Prostate gland (tissue), 2 donors: ENCODE measurements around the gene SCARF1. TPM values are rescaled to one million over a fixed set of nuclear protein-coding genes. Genes with fewer than 3 reads are reported as not detected.

Source experiments
- DNase-seq: peaks from one replicate; pipeline ENCODE4 v3.0.0-alpha.2; 2019; ENCODE audit warnings: low spot score
- H3K27ac ChIP-seq, 2 donors: fragments of 200-600 bp; sonication (generic); 2 replicates each; pipeline ENCODE4 v1.5.1; 2017 to 2019
- H3K27me3 ChIP-seq: fragments of 200-600 bp; sonication (generic); replicated peaks from 2 replicates; pipeline ENCODE4 v1.5.1; 2019; ENCODE audit not compliant: insufficient read depth
- H3K36me3 ChIP-seq, 2 donors: fragments of 200-600 bp; sonication (generic); 1 replicate in 1 of 2; 2 replicates in 1 of 2; pipeline versions ENCODE4 v1.5.1 to v1.8.1; 2017 to 2019
- H3K4me1 ChIP-seq: fragments of 200-600 bp; sonication (generic); replicated peaks from 2 replicates; pipeline ENCODE4 v1.5.1; 2019
- H3K4me3 ChIP-seq, 2 donors: fragments of 200-600 bp; sonication (generic); 2 replicates each; pipeline ENCODE4 v1.5.1; 2017 to 2019
- H3K9me3 ChIP-seq: fragments of 200-600 bp; sonication (generic); 2 replicates; pipeline ENCODE4 v1.5.1; 2017
- POLR2A ChIP-seq: fragments of 450-650 bp; IDR thresholded peaks from one replicate; pipeline ENCODE4 v1.6.1; 2016; ENCODE audit warnings: antibody characterized with exemption, mild to moderate bottlenecking
- POLR2AphosphoS5 ChIP-seq: sonication (generic); formaldehyde crosslinking; IDR thresholded peaks from one replicate; pipeline ENCODE4 v1.6.1; 2017; ENCODE audit warnings: antibody characterized with exemption
- WGBS: methylation state at CpG from one replicate; pipeline ENCODE4 v1.1.5; 2018; 5-methylcytosine and 5-hydroxymethylcytosine counted together
- intact Hi-C: fragments of 100-400 bp; cut with DNase I; formaldehyde crosslinking; loops from one replicate; pipeline ENCODE4 v1.14.2; 2022
- small RNA-seq, 2 donors: library from RNA; depleted of rRNA; stranded (forward); fragments of <200 nt; gene quantifications; one replicate each; pipeline ENCODE3, GENCODE V24; 2016
- total RNA-seq, 2 donors: library from RNA; depleted of rRNA; stranded (reverse); fragments of >200 nt; gene quantifications; one replicate each; pipeline ENCODE4 v1.1.0, GENCODE V29; 2016
- TF ChIP-seq, protein P1 (sequence below), 4 experiments: fragments of 200-600 bp in 2 of 4; fragments of 450-650 bp in 2 of 4; sonication (generic) in 2 of 4; IDR thresholded peaks; 1 replicate in 3 of 4; 2 replicates in 1 of 4; pipeline ENCODE4 v1.5.1; 2016 to 2019; ENCODE audit warnings: antibody characterized with exemption in 4 of 4, mild to moderate bottlenecking in 2 of 4, moderate library complexity in 2 of 4

Gene SCARF1
- total RNA-seq, 2 donors from 2014 or later: 11.0 to 14.5 TPM

DNA sequence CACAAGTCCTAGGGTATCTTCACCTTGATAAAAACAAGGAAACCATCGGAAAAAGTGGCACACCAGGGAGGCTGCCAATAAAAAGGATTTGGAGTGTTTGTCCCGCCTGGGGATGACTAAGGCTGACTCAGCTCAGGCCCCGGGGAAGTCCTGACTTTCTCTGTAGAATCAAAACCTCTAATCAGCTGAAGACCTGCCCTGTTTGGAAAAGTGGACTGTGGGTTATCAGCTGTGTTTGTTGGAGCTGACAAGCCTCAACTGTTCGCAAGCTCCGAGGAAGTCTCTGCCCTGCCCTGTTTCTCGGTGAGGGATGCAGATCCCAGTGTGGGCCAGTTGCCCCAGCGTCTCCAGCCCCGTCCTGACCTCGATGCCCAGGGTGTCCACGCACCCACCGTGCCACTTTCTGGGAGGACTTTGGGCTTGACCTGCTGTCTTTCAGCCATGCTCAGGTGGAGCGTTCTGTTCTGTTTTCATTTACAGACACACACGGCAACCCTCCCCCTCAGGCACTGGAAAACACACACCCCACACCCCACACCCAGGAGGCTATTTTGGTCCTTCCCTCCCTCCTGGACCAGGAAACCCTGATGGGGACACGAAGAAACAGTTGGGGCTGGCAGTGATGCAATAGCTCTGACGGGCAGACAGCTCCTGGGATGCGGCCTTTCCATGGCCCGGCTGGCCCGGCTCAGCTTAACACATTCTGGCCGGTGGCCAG lies 55.3 kb downstream of the SCARF1 start:
- H3K36me3 ChIP-seq: no peaks in the 10 kb centered on the region
- no peaks in the 10 kb centered on the region for H3K9me3 ChIP-seq
- no peaks in the 10 kb centered on the region for H3K4me1 ChIP-seq
- TF ChIP-seq, protein P1, sequence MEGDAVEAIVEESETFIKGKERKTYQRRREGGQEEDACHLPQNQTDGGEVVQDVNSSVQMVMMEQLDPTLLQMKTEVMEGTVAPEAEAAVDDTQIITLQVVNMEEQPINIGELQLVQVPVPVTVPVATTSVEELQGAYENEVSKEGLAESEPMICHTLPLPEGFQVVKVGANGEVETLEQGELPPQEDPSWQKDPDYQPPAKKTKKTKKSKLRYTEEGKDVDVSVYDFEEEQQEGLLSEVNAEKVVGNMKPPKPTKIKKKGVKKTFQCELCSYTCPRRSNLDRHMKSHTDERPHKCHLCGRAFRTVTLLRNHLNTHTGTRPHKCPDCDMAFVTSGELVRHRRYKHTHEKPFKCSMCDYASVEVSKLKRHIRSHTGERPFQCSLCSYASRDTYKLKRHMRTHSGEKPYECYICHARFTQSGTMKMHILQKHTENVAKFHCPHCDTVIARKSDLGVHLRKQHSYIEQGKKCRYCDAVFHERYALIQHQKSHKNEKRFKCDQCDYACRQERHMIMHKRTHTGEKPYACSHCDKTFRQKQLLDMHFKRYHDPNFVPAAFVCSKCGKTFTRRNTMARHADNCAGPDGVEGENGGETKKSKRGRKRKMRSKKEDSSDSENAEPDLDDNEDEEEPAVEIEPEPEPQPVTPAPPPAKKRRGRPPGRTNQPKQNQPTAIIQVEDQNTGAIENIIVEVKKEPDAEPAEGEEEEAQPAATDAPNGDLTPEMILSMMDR (IDR thresholded peaks at IDR 0.05): no peak
- TF ChIP-seq POLR2A (no peak), POLR2AphosphoS5 (peak; percentile 23)
- no peak overlapping the region for H3K4me3 ChIP-seq
- 54% methylated on average over 18 of the region's 19 CpGs for WGBS
- no peaks in the 10 kb centered on the region for H3K27me3 ChIP-seq
- peak overlapping the region in 1 of 2 donors; percentile 44 for H3K27ac ChIP-seq
- intact Hi-C loops: loop anchor here (5.0 kb wide), 1 partner anchor 37 kb away; the partner anchor contains the start of gene SLC43A2
- no peak for DNase-seq

DNA sequence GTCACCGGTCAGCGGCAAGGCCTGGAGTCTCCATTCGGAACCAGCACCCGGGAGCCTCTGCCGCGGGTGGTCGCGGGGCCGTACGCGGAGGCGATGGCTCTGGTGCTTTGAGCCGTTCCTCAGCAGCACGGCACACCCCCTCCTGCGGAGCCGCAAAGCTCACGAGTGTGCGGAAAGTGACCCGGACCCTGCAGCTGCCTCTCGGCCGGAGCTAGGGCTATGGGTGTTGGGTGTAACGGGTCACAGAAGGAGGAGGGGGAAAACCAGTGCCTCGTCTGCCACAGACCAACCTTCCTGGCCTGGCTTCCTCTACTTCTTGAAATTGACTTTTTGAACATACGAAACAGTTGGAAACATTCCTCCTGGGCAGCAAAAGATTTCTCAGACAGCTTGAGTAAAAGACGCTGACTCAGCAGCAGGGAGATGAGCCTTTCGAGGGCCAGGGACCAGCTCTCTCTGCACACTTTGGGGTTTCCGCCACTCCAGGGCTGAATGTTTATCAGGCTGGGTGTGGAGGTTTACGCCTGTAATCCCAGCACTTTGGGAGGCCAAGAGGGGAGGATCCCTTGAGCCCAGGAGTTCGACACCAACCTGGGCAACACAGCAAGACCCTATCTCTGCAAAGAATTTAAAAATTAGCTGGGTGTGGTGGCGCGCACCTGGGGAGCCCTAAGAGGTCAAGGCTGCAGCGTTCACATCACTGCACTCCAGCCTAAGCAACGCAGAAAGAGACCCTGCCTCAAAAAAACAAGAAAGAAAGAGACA lies 56.5 kb downstream of the SCARF1 start:
- intact Hi-C loops: no loop called here
- no peak overlapping the region for H3K4me3 ChIP-seq
- H3K9me3 ChIP-seq: no peaks in the 10 kb centered on the region
- TF ChIP-seq POLR2A: no peak
- TF ChIP-seq, protein P1 (IDR thresholded peaks at IDR 0.05): no peak
- no peak for TF ChIP-seq POLR2AphosphoS5
- no peak overlapping the region for H3K27ac ChIP-seq
- H3K36me3 ChIP-seq: no peaks in the 10 kb centered on the region
- no peaks in the 10 kb centered on the region for H3K4me1 ChIP-seq
- H3K27me3 ChIP-seq: no peaks in the 10 kb centered on the region
- no peak for DNase-seq
- WGBS: 88% methylated on average over 33 of the region's 33 CpGs

DNA sequence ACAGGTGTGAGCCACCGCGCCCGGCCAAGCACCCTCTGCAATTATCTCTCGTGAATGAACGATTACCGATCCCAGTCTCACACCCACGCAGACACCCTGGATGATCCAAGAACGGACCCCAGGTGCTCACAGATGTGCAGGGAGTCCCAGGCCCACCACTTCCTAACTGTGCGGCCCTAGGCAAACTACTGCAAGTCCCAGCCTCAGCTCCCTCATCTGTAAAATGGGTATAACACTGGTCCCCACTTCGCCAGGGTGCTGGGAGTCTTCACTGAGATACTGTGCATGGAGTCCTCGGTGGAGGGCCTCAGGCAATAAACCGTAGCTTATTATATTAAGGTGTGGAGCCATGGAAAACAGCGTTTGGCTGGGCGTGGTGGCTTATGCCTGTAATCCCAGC lies 61.4 kb downstream of the SCARF1 start:
- Histone ChIP-seq H3K27ac (no peak overlapping the region), H3K4me1 (no peaks in the 10 kb centered on the region), H3K9me3 (no peaks in the 10 kb centered on the region), H3K4me3 (no peak overlapping the region), H3K36me3 (no peaks in the 10 kb centered on the region), H3K27me3 (no peaks in the 10 kb centered on the region)
- no peak for DNase-seq
- 96% methylated on average over 14 of the region's 14 CpGs for WGBS
- intact Hi-C loops: no loop called here
- no peak for TF ChIP-seq POLR2AphosphoS5
- TF ChIP-seq, protein P1 (IDR thresholded peaks at IDR 0.05): no peak
- TF ChIP-seq POLR2A: no peak

Small RNA genes within 50 kb of the gene (small RNA-seq; reads per million reads assigned to genes)
- gene RN7SL105P: 0 reads per million in 2 donors

Other genes with a start within 250 kb of the SCARF1 start
- gene YWHAE, start 245.5 kb downstream of the SCARF1 start, total RNA-seq: 100 to 1,000 TPM; 643 to 716 TPM
- gene CRK, start 189.5 kb downstream of the SCARF1 start, total RNA-seq: 10 to 100 TPM; 52.6 to 77.7 TPM
- gene MYO1C, start 153.0 kb downstream of the SCARF1 start, total RNA-seq: 100 to 1,000 TPM in 1 of 2 donors, 10 to 100 TPM in 1; 94.4 to 120 TPM
- gene INPP5K, start 129.1 kb downstream of the SCARF1 start, total RNA-seq: 10 to 100 TPM; 82.7 to 87.4 TPM
- gene PITPNA, start 82.9 kb downstream of the SCARF1 start, total RNA-seq: 10 to 100 TPM; 51.6 to 57.5 TPM
- 10 to 100 TPM; 11.8 to 14.8 TPM for gene SLC43A2, start 16.9 kb downstream of the SCARF1 start, total RNA-seq
- 10 to 100 TPM; 16.9 to 24.4 TPM for gene RILP, start 4.1 kb upstream of the SCARF1 start, total RNA-seq
- gene PRPF8, start 39.1 kb upstream of the SCARF1 start, total RNA-seq: 100 to 1,000 TPM; 235 to 321 TPM
- gene TLCD2, start 64.6 kb upstream of the SCARF1 start, total RNA-seq: 1 to 10 TPM; 2.3 TPM
- 10 to 100 TPM; 39.2 to 72.9 TPM for gene WDR81, start 79.0 kb upstream of the SCARF1 start, total RNA-seq
- gene SERPINF2, start 97.1 kb upstream of the SCARF1 start, total RNA-seq: 10 to 100 TPM; 30.4 to 56.1 TPM
- gene SERPINF1, start 116.3 kb upstream of the SCARF1 start, total RNA-seq: 1,000 to 10,000 TPM in 1 of 2 donors, 100 to 1,000 TPM in 1; 119 to 2,127 TPM
- gene SMYD4, start 184.2 kb upstream of the SCARF1 start, total RNA-seq: 10 to 100 TPM; 13.6 to 14.7 TPM
- gene RPA1, start 184.3 kb upstream of the SCARF1 start, total RNA-seq: 10 to 100 TPM; 33.0 to 34.0 TPM